ENCODE data around the gene TP63.

Gene TP63

DNA sequence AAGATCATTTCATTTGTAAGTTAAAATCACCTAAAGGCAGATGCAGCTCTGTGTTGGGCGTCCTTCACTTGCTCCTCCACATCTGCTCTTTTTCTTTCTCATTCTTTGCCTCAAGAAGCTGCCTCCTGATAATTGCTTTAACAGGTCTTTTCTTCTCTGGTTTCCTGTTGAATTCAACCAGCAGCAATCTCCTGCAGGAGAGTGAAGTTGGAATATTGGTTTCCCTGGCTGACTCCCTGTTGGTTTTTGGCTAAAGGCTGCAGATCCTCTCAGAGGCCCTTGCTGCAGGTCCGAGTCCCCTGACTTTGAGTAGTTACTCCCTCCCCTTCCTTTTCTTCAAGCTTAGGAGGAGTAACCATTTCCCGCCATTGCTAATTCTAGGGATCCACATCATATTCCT is 4.2 kb downstream of the TP63 start:
- no peak overlapping the region for H3K4me3 ChIP-seq (replicated peaks; ENCODE audit: low read depth, low read length)
- TF ChIP-seq, protein P1, sequence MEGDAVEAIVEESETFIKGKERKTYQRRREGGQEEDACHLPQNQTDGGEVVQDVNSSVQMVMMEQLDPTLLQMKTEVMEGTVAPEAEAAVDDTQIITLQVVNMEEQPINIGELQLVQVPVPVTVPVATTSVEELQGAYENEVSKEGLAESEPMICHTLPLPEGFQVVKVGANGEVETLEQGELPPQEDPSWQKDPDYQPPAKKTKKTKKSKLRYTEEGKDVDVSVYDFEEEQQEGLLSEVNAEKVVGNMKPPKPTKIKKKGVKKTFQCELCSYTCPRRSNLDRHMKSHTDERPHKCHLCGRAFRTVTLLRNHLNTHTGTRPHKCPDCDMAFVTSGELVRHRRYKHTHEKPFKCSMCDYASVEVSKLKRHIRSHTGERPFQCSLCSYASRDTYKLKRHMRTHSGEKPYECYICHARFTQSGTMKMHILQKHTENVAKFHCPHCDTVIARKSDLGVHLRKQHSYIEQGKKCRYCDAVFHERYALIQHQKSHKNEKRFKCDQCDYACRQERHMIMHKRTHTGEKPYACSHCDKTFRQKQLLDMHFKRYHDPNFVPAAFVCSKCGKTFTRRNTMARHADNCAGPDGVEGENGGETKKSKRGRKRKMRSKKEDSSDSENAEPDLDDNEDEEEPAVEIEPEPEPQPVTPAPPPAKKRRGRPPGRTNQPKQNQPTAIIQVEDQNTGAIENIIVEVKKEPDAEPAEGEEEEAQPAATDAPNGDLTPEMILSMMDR (IDR thresholded peaks at IDR 0.05; ENCODE audit: low read length, missing control alignments) = no peak
- DNase-seq (ENCODE audit: low read depth) = no peak

DNA sequence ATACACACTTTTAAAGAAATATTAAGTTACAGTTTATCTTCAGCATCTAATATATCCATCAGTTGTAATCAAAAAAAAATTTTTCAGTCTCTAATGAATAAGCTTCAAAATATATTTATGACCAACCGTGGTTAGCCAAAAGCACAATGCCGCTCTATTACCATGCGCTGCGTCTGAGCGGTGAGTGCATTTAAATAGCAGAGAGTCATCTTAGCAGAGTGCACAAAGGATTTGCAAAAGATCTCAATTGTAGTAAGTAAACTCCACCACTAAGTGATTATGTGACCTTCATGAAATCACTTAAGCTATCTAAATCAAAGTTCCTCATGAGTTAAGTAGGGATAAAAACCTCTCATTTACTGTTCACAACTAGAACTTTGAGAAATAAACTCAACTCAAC is 4.9 kb downstream of the TP63 start:
- TF ChIP-seq, protein P1 (IDR thresholded peaks at IDR 0.05; ENCODE audit: low read length, missing control alignments) = no peak
- DNase-seq (ENCODE audit: low read depth) = no peak
- H3K4me3 ChIP-seq (replicated peaks; ENCODE audit: low read depth, low read length) = no peak overlapping the region

DNA sequence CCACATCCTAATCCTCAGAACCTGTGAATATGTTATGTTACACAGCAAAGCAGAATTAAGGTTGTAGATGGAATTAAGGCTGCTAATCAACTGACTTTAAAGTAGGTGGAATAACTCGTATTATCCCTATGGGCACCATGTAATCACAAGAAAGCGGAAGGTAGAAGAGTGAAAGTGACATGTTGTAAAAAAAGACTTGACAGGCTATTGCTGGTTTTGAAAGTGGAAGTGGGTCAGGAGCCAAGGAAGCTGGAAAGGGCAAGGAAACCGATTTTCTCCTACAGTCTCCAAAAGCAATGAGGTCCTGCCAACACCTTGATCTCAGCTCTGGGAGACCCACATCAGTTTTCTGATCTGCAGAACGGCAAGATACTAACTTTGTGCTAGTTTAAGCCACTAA is 6.6 kb downstream of the TP63 start:
- H3K4me3 ChIP-seq (replicated peaks; ENCODE audit: low read depth, low read length) = no peak overlapping the region
- DNase-seq (ENCODE audit: low read depth) = no peak
- TF ChIP-seq, protein P1 (IDR thresholded peaks at IDR 0.05; ENCODE audit: low read length, missing control alignments) = no peak

DNA sequence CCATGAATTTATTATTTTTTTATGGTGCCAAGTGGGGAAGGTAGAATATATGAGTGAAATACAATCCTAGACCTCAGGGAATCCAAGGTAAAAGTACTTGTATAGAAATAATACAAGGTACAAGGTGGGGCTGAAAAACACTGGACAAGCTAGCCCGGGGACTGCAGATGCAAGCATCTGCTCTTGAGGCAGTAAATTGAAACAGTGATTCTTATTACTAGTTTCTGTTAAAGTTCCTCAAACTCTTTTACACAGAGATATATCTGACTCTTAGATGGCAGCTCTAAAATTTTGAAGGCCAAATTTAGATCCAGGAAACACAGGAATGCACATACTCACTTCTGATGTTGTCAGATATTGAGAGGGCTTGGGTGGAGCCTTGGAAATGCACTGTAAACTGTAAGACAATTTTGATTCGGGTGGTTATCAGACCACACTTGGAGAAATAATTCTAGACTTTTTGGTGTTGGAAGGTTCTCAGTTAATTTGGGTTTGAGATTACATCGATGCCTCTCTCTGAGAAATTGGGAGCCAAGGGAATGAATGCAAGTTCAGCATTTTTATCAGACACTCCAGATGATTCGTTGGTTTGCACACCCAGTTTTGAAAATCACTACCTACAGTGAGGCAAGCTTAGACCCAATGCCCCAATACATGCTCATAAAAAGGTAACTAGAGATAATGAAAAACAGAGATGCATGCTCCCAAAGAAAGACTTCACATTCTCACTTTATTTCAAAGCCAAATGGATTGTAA is 7.3 kb downstream of the TP63 start:
- DNase-seq (ENCODE audit: low read depth) = no peak
- TF ChIP-seq, protein P1 (IDR thresholded peaks at IDR 0.05; ENCODE audit: low read length, missing control alignments) = no peak
- H3K4me3 ChIP-seq (replicated peaks; ENCODE audit: low read depth, low read length) = no peak overlapping the region

DNA sequence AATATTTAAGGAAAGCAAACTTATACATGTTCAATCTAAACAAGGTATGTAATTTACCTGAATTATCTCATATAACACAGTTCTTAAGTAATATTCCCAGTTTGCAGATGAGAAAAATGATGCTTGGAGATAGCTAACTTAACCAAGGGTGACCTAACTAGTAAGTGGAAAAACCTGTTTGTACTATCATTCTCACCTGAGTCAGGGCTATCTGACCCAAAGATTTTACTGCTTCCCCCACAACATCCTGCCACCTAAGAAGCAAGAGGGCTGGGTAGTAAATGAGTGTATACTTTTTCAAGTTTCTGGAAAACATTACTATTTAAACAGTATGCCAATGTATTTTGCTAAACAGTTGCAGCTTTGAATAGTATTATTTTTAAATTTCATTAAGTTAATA is 10.6 kb downstream of the TP63 start:
- H3K4me3 ChIP-seq (replicated peaks; ENCODE audit: low read depth, low read length) = no peak overlapping the region
- TF ChIP-seq, protein P1 (IDR thresholded peaks at IDR 0.05; ENCODE audit: low read length, missing control alignments) = no peak
- no peak for DNase-seq (ENCODE audit: low read depth)

DNA sequence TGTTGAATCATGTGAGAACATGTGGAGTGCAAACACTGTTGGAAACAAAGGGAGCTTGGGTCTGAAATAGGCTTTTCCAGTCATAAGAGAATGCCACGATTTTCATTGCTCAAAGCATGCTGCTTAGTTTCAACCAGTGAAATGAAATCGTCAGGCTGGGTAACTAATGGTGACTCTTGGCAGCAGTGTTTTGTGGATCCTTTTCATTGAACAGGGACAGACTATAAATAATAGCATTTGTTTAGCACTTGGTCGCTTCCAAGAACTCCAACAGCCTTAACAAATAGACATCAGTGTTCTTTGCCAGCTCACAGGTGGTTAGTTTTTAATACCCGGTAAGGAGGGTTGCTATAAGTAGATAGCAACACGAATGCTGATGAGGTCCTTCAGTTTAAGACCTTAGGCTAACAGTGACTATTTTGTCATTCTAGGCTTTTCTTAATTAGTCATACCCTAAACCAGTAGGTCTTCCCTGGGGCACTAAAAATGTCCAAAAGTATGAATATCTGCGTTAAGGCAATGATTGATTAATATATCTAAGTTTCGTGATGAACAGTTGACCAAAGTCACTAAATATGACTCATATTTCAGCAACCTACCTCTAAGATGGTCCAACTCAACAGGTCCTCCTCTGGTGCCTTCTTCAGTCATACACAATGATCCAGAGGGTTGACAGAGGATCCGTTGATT is 15.8 kb downstream of the TP63 start:
- no peak for DNase-seq (ENCODE audit: low read depth)
- H3K4me3 ChIP-seq (replicated peaks; ENCODE audit: low read depth, low read length) = no peak overlapping the region
- TF ChIP-seq, protein P1 (IDR thresholded peaks at IDR 0.05; ENCODE audit: low read length, missing control alignments) = no peak

Data from fibroblast of pulmonary artery (primary cell).